Breast epithelium (tissue), 3 donors: ENCODE data around the gene CDS1.

Experiments
- POLR2A ChIP-seq: fragments of 450-650 bp; IDR thresholded peaks from one replicate; pipeline ENCODE4 v1.6.1; 2016; ENCODE audit warnings: antibody characterized with exemption, mild to moderate bottlenecking, moderate library complexity
- TF ChIP-seq, protein P1 (sequence below), 3 donors: fragments of 450-650 bp; IDR thresholded peaks; one replicate each; pipeline ENCODE4 v1.5.1; 2016 to 2017; ENCODE audit warnings: antibody characterized with exemption in 3 of 3, mild to moderate bottlenecking in 3 of 3, moderate library complexity in 3 of 3

DNA sequence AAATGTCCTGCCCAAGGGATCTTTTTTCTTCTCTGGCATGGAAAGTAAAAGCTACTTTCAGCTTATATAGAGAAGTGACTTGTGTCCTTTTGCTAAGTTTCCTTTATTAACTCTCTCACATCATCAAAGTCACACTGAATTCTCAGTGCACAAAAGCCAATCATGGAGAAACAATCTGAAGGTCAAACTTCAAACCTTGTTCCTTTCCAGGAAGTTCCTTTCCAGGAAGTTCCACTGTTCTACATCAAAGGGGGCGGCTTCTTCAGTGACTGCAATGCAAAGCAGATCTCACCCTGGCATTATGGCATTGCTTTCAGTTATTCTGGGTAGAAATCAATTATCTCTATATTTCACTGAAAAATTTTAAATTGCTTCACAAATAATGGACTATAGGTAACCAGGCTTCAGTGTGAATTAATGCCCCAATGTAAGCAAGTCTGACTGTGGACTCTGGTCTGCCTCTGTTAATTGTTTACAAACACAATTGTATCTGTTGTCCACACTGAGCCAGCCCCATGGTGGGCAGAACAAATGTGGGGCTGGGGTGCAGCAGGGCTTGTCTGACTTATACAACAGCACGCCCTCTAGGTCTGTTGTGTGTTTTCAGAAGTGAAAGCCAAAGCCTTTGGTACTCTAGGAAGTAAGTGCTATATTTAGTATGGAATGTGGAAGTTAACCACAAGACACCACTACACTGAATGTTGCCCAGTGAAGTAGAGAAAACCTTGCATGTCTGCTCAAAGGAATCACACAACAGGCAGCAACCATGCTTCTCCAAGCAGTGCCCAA, 98.8 kb downstream of the CDS1 start:
- no peak for TF ChIP-seq POLR2A
- TF ChIP-seq, protein P1, sequence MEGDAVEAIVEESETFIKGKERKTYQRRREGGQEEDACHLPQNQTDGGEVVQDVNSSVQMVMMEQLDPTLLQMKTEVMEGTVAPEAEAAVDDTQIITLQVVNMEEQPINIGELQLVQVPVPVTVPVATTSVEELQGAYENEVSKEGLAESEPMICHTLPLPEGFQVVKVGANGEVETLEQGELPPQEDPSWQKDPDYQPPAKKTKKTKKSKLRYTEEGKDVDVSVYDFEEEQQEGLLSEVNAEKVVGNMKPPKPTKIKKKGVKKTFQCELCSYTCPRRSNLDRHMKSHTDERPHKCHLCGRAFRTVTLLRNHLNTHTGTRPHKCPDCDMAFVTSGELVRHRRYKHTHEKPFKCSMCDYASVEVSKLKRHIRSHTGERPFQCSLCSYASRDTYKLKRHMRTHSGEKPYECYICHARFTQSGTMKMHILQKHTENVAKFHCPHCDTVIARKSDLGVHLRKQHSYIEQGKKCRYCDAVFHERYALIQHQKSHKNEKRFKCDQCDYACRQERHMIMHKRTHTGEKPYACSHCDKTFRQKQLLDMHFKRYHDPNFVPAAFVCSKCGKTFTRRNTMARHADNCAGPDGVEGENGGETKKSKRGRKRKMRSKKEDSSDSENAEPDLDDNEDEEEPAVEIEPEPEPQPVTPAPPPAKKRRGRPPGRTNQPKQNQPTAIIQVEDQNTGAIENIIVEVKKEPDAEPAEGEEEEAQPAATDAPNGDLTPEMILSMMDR (IDR thresholded peaks at IDR 0.05), result no peak
